Stimulated activated CD8-positive, alpha-beta memory T cell treated with anti-CD3 and anti-CD28 coated beads, Interleukin-2, amount 100 ng/mL, for 1 hour (primary cell): ENCODE results near the gene CARD16.
A peak's percentile ranks its signal among the peaks of the same experiment; 100 is the strongest.
"Not testable (repeated sequence)": the region's sequence is repeated elsewhere in the genome, so short reads cannot be mapped to it uniquely, and the experiment has no call there.

Experiments used
- DNase-seq, 2 donors: peaks; one replicate each; pipeline ENCODE4 v3.0.0-alpha.2; 2020; ENCODE audit warnings: low read depth in 2 of 2

The CARD16 gene

GRCh38 chr11:105049481-105049880 is 4.3 kb upstream of the CARD16 start:
- no peak for DNase-seq

- DNase-seq: no peak
Measured at GRCh38 chr11:105046898-105047579, 1.9 kb upstream of the CARD16 start.

- DNase-seq: no peak
Measured at GRCh38 chr11:105045676-105046296, 651 bp upstream of the CARD16 start.

GRCh38 chr11:105042178-105042577 is 3.0 kb downstream of the CARD16 start:
- DNase-seq: no peak

- no peak for DNase-seq
Measured at GRCh38 chr11:105040703-105041102, 4.4 kb downstream of the CARD16 start.

- DNase-seq: no peak
Measured at GRCh38 chr11:105034813-105035620, 10.1 kb downstream of the CARD16 start, which contains the start of gene CASP1. Gene CASP1, minus strand, starts transcription at chr11:105035144. Its CDS starts 31 bp downstream, at chr11:105035113.

- not testable (repeated sequence) for DNase-seq
Measured at GRCh38 chr11:105034388-105034787, 10.7 kb downstream of the CARD16 start.

GRCh38 chr11:105033781-105034180 is 11.4 kb downstream of the CARD16 start:
- no peak for DNase-seq

- DNase-seq: no peak
Measured at GRCh38 chr11:105033343-105033742, 11.8 kb downstream of the CARD16 start.

- no peak for DNase-seq
Measured at GRCh38 chr11:105032495-105032894, 12.6 kb downstream of the CARD16 start.

GRCh38 chr11:105027678-105028077 is 17.5 kb downstream of the CARD16 start:
- DNase-seq: no peak

- DNase-seq: no peak
Measured at GRCh38 chr11:105024394-105024793, 20.7 kb downstream of the CARD16 start.

GRCh38 chr11:105023003-105023402 is 22.1 kb downstream of the CARD16 start, which contains the start of gene CASP5:
Gene CASP5, minus strand, starts transcription at chr11:105023168. Its CDS starts 32 bp downstream, at chr11:105023136.
- DNase-seq: no peak

- no peak for DNase-seq
Measured at GRCh38 chr11:105022527-105022926, 22.6 kb downstream of the CARD16 start.

- DNase-seq: no peak
Measured at GRCh38 chr11:105007463-105007862, 37.7 kb downstream of the CARD16 start.

GRCh38 chr11:105005451-105005845 is 39.7 kb downstream of the CARD16 start:
- no peak for DNase-seq

- DNase-seq: no peak
Measured at GRCh38 chr11:105004021-105004420, 41.1 kb downstream of the CARD16 start.

- no peak for DNase-seq
Measured at GRCh38 chr11:105003151-105003550, 42.0 kb downstream of the CARD16 start.

GRCh38 chr11:105000797-105001196 is 44.3 kb downstream of the CARD16 start:
- DNase-seq: peak; percentile 12 to 20

- DNase-seq: no peak
Measured at GRCh38 chr11:105000167-105000566, 45.0 kb downstream of the CARD16 start.

GRCh38 chr11:104999721-105000120 is 45.4 kb downstream of the CARD16 start:
- DNase-seq: no peak

GRCh38 chr11:104997288-104997687 is 47.8 kb downstream of the CARD16 start:
- no peak for DNase-seq
